NCI-H2171 treated with DMSO at 0.1 percent for 48 hours (cell line): ENCODE results near the gene CAMKK2.
"Not testable (repeated sequence)": the region's sequence is repeated elsewhere in the genome, so short reads cannot be mapped to it uniquely, and the experiment has no call there.

Experiments
- DNase-seq: peaks from one replicate; lab custom pipeline; 2025; lab: John Stamatoyannopoulos, UW

Gene CAMKK2

DNA sequence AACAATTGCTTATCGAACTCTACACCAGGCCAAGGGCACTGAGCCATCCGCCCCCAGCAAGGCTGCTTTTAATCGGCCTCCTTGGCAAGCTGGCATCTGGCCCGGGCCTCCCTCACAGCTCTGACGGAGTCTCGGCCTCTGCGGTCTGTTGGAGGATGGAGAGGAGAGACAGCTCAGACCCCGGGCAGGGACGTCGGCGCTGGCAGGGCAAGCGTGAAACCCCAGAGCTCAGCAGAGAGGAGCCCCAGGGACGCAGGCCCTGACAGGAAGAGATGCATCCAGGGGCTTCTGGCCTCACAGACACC lies 17.5 kb downstream of the CAMKK2 start:
- DNase-seq: no peak

DNA sequence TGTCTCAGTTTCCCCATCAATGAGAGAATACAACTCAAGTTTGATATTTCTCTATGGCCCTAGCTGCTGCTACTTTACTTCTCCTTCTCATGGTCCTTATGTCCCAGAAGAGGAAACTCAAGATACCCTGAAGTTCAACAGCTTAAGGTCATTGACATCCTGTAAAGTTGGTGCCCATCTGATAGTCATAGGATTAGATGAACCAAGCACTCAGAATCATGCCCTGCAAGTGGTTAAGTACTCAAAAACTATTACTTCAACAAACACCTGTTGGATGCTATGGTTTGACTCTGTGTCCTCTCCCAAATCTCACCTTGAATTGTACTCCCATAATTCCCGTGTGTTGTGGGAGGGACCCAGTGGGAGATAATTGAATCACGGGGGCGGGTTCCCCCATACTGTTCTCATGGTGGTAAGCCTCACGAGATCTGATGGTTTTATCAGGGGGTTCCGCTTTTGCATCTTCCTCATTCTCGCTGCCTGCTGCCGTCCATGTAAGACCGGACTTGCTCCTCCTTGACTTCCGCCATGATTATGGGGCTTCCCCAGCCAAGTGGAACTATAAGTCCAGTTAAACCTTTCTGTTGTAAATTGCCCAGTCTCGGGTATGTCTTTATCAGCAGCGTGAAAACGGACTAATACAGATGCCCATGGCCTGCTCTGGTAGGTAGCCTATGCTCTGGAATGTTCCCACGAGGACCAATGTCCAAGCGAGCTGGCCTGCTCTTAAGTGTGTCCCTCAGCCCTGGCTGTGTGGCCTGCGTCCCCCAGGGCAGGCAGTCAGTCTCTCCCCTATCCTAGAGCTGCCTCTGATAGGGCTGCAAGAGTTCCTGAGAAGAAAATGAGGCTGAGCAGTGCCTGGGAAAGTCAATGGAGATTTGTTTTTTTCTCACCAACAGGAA lies 18.1 kb downstream of the CAMKK2 start:
- DNase-seq: no peak

DNA sequence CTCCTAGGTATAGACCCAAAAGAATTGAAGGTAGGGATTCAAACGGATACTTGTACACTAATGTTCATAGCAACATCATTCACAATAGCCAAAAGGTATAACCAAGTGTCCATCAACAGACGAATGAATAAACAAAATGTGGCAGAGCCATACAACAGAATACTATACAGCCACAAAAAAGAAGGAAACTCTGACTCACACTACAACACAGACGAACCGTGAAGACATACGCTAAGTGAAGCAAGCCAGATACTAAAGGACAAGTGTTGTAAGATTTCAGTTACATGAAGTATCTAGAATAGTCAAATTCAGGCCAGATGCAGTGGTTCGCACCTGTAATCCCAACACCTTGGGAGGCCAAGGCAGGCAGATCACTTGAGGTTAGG lies 19.1 kb downstream of the CAMKK2 start:
- DNase-seq: no peak

DNA sequence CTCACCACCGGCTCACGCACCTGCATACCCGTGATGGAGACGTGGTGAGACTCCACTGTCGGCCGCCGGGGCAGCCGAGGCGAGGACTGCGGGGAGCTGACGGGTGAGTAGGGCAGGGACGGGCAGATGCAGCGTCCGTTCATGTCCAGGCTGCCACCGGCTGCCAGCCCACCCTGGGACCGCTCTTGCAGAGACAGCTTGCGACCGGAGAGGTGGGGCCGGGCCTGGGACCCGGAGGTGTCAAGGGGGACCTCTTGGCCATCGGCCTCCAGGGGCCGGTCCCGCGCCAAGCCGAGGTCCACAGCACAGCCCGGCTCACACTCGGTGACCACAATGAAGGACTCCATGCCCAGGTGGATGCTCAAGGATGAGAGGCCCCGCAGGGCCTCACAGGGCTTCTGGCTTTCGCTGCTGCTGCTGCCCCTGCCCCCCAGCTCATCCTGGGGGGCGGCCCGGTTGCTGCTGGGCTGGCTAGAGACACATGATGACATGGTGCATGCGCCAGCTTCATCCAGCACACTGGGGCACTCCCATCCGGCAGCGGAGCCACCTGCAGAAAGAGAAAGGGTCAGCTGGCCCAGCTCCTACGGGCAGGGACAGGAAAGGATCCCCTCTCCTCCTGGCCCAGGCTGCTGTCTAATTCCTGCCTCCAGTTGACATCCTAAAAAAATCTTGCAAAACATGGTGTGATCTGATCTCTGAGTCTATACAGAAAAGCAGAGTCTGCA lies 22.3 kb downstream of the CAMKK2 start:
- no peak for DNase-seq

DNA sequence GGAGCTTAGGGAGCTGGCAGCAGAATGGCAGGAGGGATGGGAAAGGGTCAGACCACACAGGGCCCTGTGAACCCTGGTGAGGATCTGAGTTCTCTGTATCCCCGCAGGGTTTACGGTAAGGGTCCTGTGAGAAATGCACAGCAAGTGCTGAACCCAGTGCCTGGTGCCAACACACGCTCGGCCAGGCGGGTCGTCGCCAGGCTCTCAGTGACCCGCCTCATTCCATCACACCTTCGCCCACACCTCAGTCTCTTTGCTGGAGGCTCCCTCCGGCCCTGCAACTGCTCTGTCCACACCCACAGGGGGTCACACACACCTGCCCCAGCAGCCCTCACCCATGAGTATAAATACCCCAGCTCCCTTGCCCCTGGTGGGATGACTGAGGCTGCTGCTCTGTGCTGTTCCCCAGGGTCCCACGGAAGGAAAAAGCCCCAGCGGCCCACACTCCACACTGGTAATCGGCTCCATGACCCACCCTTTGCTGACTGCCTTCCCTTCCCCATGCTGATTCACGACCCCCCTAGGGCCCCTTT lies 23.1 kb downstream of the CAMKK2 start:
- no peak for DNase-seq

DNA sequence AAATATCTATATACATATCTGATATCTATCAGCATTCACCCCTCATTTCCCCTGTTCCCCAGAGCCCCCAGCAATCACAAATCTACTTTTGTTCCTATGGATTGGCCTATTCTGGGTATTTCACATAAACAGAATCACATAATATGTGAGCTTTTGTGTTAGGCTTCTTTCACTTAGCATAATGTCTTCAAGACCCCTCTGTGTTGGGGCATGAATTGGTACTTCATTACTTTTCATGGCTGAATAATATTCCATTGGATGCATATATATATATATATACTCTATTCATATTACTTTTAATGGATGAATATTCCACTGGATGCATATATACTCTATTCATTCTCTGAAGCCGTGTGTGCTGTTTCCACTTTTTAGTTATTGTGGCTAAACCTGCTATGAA lies 28.7 kb downstream of the CAMKK2 start:
- no peak for DNase-seq

DNA sequence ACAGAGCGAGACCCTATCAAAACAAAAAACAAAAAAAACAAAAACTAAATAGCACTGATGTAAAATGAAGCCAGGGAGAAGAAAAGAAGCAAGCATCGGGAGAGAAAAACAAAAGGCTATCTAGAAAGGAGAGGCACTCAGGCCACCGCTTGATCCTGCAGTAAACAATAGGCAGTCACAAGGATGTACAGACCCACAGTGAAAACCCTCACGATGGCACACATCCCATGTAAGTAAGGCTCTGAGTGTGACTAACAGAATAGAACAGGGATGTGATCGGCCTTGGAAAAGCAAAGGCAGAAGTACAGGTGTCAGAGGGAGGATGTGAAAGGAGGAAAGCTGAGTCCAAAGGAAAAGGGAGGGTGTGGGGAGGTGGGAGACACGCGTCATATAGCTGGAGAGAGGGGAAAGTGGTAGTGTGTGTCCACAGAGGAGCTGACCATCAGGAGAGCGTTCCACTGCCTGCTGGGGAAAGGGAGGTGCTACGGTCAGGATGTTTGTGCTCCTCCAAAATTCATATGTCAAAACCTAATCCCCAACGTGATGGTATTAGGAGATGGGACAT lies 31.5 kb downstream of the CAMKK2 start:
- DNase-seq: no peak

DNA sequence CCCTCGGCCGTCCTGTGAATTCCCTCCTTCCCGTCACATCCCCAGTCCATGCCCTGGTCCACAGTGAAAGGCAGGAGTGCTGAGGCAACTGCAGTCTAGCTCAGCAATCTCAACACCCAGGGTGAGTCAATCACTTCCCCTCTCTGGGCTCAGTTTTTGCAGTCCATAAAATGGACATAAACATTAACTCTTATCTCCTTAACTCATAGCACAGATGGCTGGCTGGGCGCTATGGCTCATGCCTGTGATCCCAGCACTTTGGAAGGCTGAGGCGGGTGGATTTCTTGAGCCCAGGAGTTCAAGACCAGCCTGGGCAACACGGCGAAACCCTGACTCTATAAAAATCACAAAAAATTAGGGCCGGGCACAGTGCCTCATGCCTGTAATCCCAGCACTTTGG lies 32.4 kb downstream of the CAMKK2 start:
- no peak for DNase-seq

DNA sequence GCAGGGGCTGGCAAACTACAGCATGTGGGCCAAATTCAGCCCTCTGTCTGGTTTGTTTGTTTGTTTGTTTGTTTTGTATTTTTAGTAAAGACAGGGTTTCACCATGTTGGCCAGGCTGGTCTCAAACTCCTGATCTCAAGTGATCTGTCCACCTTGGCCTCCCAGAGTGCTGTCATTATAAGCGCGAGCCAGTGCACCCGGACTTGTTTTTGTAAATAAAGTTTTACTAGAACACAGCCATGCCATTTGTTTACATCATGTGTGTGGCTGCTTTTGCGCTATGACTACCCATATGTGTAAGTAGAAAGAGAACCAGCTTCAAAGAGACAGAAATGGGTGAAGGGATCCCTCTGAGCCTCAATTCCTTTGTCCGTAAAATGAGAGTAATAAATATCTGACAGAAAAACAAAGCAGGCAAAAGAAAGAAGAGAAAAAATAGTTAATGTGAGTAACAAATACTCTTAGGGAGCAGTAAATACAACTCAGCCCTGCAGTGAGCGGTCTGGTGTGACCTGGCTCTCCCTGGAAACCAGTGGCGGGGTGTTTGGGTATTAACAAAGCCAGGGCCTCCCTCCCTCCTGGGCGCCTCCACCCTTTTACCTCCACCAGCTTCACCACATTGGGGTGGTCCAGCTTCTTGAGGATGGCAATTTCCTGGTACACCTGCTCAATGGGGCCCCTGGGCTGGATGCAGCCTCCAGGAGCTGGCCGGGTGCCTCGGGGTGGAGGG lies 33.1 kb downstream of the CAMKK2 start:
- DNase-seq: no peak

DNA sequence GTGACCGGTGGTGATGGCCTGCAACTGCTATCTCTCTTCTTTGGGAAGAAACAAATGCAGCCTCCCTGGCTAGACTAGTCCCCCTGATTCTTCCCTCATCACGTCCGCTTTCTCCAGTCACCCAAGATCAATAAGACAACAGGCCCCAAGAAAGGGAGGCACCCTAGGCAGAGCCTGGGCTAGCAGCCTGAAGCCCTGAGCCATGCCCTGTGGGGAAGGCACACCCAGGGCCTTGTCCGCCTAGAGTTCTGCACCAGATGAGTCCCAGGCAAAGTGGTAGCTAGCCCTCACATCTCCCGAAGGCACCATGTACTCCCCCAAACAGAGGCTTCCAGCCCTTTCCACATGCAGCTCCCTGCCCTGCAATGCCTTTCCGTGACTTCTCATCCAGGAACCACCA lies 35.1 kb downstream of the CAMKK2 start:
- DNase-seq: no peak

DNA sequence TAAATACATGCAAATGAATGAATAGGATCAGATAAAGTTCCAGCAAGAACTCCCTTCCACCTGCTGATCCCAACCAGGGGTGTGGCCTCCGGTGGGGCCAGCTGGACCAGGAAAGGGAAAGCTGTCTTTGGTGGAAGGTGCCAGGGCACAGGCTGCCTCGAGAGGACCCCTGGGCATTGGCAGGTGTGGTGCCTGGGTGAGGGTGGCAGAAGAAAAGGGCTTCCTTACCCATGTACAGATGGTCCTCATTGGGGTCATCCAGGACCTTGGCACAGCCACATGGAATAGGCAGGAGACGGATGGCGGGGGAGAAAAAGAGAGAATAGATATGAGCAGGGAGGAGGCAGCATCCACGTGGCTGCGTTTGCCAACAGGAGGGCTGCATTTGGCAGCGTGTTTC lies 36.4 kb downstream of the CAMKK2 start:
- DNase-seq: no peak

DNA sequence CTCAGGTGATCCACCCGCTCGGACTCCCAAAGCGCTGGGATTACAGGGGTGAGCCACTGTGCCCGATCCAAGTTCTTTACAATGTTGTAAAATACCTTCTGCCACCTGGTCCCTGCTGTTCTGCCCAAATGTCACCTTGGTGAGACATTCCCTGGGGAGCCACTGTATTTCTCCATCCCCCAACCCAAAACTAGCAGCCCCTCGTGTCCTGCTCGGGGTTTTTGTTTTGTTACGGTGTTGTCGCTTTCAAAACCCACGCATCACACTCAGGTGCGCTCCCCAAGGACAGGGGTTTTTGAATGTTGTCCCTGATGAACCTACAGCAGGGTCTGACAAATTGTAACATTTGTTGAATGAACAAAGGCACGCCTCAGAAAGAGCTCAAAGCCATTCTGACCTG lies 37.4 kb downstream of the CAMKK2 start:
- no peak for DNase-seq

DNA sequence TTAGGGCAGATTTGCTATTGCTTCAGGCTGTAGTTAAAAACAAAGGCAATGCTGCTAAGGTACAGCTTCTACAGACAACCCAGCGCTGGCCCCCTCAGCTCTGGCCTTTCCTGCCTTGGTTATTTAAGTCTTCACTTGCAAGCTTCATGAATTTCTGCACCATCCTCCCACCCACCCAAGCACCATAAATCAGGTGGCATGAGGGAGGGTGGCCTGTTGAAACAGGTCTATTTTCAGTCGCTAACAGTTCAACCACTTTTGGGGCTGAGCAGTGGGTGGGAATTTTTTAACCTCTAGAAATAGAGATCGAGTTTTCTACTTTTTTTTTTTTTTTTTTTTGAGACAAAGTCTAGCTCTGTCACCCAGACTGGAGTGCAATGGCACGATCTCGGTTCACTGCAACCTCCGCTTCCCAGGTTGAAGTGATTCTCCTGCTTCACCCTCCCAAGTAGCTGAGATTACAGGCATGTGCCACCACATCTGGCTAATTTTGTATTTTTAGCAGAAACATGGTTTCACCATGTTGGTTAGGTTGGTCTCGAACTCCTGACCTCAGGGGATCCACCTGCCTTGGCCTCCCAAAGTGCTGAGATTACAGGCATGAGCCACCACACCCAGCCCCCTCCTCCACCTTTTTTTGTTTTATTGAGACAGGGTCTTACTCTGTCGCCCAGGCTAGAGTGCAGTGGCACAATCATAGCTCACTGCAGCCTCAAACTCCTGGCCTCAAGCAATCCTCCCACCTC lies 38.6 kb downstream of the CAMKK2 start:
- not testable (repeated sequence) for DNase-seq

DNA sequence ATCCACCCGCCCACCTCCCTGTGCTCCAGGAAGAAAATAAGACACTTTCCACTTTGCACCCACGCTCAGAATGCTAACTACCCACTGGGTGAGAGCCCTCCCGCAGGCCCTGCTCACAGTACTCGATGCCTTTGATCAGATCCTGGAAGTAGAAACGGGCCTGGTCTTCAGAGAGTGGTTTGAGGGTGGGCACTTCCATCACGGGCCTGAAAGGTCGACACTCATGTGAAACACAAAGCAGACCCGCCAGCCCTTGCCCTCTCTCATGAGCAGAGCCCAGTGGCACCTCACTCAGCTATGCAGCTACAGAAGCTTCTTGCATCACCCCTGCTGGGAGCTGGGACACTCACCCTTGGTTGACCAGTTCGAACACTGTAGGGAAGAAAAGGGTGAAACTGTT lies 41.1 kb downstream of the CAMKK2 start:
- no peak for DNase-seq

DNA sequence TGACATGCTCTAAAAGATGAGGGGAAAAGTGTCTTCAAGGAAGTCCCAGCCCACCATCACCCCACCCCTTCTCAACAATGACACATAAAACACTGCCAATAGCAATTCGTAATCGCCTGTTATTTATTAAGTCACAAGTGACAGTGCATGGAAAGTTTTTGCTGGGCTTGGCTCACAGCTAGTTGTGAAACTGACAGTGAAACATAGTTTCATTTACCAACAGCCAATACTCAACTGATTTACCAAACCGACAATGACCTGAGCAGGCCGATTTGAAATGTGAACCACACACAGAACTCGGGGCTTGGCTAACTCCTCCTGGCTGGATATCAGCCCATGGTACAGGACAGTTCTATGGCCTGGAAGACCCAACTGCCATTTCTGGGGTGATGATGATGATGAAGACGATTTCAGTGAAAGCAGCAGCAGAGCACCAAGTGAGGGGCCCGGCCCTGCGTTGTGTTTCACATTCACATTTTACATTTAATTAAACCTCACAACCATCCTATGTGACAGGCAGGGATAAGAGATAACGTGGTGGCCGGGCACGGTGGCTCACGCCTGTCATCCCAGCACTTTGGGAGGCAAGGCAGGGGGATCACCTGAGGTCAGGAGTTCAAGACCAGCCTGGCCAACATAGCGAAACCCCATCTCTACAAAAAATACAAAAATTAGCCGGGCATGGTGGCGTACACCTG lies 42.7 kb downstream of the CAMKK2 start:
- DNase-seq: no peak

DNA sequence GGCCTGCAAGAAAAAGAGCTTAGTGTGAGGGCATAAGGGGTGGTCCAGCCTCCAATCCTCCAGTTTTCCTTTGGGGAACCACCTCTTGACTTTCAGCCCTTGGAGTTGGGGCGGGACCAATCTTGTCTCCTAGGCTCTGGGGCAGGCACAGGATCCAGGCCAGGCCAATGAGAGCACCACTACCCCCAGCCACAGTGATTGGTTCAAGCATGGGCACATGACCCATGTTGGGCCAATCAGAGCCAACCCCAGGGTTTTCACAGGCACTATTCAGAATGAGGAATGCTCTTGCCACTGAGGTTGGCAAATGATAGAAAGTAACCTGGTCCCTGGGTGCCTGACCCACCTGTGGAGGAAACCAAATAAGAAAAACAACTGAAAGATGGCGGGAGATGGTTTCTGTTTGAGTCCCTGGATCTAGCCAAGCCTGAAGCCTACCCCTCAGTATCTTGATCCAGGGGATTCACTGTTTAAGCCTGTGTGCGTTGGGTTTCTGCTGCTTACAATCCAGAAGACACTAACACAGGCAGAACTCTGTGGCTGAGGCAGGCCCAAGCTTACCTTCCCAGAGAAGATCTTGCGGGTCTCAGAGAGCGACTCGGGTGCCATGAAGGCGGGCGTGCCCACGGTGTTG lies 43.7 kb downstream of the CAMKK2 start:
- DNase-seq: no peak

DNA sequence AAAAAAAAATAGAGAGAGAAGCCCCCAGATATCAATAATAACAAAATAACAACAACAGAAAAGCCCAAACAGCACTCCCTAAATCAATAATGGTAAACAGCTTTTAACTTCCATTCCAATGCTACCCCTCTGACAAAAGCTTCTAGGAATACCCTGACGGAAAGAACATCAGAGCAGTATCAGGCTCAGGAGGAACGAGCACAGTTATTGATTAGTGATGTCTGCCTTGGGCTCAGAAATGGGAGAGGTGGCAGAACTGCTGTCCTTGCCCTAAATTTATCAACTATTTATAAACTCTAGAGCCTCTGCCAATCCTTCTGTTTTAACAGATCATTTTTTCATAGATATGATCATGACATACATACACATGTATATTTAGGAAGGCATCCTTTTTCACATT lies 44.7 kb downstream of the CAMKK2 start:
- no peak for DNase-seq

DNA sequence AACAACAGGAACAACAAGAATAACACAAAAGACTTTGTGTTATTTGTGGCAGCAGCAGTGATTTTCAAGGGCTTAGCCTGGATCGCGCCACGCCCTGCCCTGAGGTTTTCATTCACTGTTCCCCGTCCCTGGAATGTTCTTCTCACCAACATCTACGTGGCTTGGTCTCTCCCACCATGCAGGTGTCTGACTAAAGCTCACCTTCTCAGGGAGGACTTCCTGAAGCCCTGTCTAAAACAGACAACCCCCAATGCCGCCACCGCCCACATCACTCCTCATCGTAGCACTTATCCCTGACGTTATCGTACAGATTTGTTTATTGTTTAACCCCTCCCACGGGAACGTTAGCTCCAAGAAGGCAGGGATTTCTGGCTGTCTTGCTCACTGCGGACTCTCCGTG lies 46.1 kb downstream of the CAMKK2 start:
- DNase-seq: no peak

DNA sequence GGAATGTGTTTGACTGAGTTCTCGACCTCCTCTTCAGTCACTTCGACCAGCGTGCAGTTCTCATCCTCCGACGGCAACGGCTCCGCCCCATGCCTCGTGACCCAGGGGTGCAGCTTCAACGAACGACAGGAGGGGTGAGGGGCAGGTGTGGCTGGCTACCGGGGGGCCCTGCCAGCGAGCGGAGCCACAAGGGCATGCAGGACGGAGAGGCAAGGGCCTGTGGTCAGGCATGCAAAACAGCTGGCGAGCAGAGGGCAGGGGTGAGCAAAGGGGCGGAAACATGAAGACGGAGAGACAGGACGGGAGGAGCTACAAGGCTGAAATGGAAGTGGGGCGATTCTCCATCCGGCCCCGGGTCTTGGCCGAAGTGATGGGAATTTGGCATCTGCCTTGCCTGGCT lies 47.9 kb downstream of the CAMKK2 start:
- DNase-seq: no peak

DNA sequence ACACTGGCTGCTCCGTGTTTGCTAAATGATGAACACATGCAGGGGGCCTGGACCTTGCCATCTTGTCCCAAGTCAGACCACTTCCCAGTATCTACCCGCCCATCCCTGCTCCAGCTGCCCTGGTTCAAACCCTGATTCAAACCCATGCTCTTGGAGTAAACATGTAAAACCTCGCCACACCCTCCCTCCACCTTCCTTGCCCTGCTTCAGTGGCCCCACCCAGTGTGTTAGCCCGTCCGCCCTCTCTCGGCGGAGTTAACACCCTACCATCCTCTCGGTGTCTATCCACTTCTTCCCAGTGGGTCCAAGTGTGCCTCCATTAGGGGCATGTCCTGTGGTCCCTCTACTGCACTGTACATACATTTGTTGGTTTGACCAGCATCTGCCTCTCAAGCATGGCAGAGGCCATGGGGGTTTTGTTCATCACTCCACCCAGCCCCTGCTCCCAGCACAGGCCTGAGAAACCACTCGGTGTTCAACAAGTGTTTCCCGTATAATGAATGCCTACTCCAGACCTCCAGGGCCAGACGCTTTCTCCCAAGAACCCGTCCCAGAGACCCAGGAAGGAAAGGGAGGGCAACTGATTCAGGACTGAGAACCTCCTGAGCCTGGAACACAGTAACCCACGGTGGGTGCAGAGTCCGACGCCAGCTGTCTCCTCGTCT lies 49.5 kb downstream of the CAMKK2 start:
- DNase-seq: no peak
